Esophagus squamous epithelium (tissue), 5 donors: Measurements from ENCODE around the gene SLAMF7. TPM values are rescaled to one million over a fixed set of nuclear protein-coding genes. Genes with fewer than 3 reads are reported as not detected.

Source experiments
- DNase-seq: peaks from one replicate; lab custom pipeline; 2025; lab: John Stamatoyannopoulos, UW
- H3K27ac ChIP-seq, 4 donors: fragments of 200-600 bp; sonication (generic); one replicate each; pipeline ENCODE4 v1.5.1; 2016 to 2019; ENCODE audit warnings: mild to moderate bottlenecking in 1 of 4
- H3K27me3 ChIP-seq, 4 donors: fragments of 200-600 bp; sonication (generic); 1 replicate in 3 of 4; 2 replicates in 1 of 4; pipeline versions ENCODE4 v1.5.1 to v1.6.0; 2017 to 2021; ENCODE audit warnings: antibody characterized with exemption in 1 of 4
- H3K36me3 ChIP-seq, 3 donors: fragments of 200-600 bp; sonication (generic); one replicate each; pipeline ENCODE4 v1.5.1; 2016 to 2019
- H3K4me1 ChIP-seq, 3 donors: fragments of 200-600 bp; sonication (generic); one replicate each; pipeline ENCODE4 v1.5.1; 2017 to 2019
- H3K4me3 ChIP-seq, 4 donors: fragments of 200-600 bp; sonication (generic); 1 replicate in 3 of 4; 2 replicates in 1 of 4; pipeline ENCODE4 v1.5.1; 2016 to 2019; ENCODE audit warnings: mild to moderate bottlenecking in 2 of 4, moderate library complexity in 1 of 4
- H3K9me3 ChIP-seq, 3 donors: fragments of 200-600 bp; sonication (generic); one replicate each; pipeline ENCODE4 v1.5.1; 2016 to 2019
- POLR2A ChIP-seq, 4 donors: fragments of 450-650 bp; IDR thresholded peaks; one replicate each; pipeline ENCODE4 v1.6.1; 2017; ENCODE audit warnings: antibody characterized with exemption in 4 of 4, mild to moderate bottlenecking in 4 of 4, moderate library complexity in 3 of 4
- WGBS, 2 donors: methylation state at CpG; one replicate each; pipeline ENCODE4 v1.1.5; 2018; 5-methylcytosine and 5-hydroxymethylcytosine counted together
- intact Hi-C: fragments of 100-400 bp; cut with DNase I; formaldehyde crosslinking; loops from one replicate; pipeline ENCODE4 v1.15.0; 2022
- total RNA-seq, 4 donors: library from RNA; depleted of rRNA; stranded (reverse); fragments of >200 nt; gene quantifications; one replicate each; pipeline ENCODE4 v1.1.0, GENCODE V29; 2016
- TF ChIP-seq, protein P1 (sequence below), 6 experiments: fragments of 450-650 bp in 4 of 6; fragments of 200-600 bp in 2 of 6; sonication (generic) in 2 of 6; IDR thresholded peaks; one replicate each; pipeline ENCODE4 v1.5.1; 2016 to 2019; ENCODE audit warnings: antibody characterized with exemption in 6 of 6, mild to moderate bottlenecking in 4 of 6, moderate library complexity in 4 of 6
- donor health status: DM: yes; HTN: yes; CAD: no.

SLAMF7 gene
- total RNA-seq, 4 donors from 2014 or later = 1.8 to 3.2 (median 2.3) TPM

DNA sequence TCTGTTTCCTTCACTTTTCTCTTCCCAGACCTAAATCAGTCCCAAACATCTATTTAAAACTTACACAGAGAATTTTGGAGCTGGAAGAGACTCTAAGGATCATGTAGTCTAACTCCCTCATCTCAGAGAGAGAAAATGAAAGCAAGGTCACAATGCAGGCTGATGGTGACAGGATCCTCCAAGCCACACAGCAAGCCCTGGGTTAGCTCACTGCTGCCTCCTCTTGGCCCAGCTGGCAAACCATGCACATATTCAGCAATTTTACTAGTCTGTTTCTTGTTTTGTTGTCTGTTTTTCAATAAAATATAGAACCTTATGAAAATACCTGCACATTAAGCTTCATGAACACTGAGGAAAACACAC, 29.2 kb downstream of the SLAMF7 start:
- no peaks in the 10 kb centered on the region for H3K27me3 ChIP-seq
- peak overlapping the region in 3 of 4 donors; percentile 23 to 48 (median 29) for H3K4me3 ChIP-seq
- no peaks in the 10 kb centered on the region for H3K9me3 ChIP-seq
- H3K36me3 ChIP-seq = no peaks in the 10 kb centered on the region
- DNase-seq = no peak
- H3K27ac ChIP-seq = peak overlapping the region; percentile 70 to 93 (median 86)
- TF ChIP-seq, protein P1, sequence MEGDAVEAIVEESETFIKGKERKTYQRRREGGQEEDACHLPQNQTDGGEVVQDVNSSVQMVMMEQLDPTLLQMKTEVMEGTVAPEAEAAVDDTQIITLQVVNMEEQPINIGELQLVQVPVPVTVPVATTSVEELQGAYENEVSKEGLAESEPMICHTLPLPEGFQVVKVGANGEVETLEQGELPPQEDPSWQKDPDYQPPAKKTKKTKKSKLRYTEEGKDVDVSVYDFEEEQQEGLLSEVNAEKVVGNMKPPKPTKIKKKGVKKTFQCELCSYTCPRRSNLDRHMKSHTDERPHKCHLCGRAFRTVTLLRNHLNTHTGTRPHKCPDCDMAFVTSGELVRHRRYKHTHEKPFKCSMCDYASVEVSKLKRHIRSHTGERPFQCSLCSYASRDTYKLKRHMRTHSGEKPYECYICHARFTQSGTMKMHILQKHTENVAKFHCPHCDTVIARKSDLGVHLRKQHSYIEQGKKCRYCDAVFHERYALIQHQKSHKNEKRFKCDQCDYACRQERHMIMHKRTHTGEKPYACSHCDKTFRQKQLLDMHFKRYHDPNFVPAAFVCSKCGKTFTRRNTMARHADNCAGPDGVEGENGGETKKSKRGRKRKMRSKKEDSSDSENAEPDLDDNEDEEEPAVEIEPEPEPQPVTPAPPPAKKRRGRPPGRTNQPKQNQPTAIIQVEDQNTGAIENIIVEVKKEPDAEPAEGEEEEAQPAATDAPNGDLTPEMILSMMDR (IDR thresholded peaks at IDR 0.05) = peak; percentile 39 to 92 (median 66)
- TF ChIP-seq POLR2A (IDR thresholded peaks at IDR 0.05) = no peak
- intact Hi-C loops = loop anchor here (5.0 kb wide), 1 partner anchor 41 kb away; no protein-coding TSS in a partner anchor
- peaks cover 5 to 32% (median 21%) of the 10 kb centered on the region in 3 donors for H3K4me1 ChIP-seq

DNA sequence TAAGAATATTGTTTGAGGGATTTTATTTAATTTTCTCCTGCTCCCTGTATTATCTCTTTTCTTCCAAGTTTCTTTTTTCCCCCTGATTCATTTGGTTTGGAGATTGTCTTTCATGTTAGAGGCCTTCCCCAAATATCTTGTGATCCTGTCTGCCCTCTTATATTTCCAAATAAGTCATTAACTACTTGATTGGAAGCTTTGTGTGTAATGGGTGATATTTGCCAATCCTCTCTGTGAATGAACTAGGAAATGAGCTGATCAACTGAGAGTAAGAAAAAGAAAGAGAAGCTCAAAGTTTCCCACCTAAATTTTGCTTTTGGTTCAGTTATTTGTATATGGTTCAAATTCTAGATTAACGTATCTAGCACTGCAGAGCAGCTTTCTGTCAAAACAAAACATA, 33.3 kb downstream of the SLAMF7 start:
- H3K4me1 ChIP-seq = peaks cover 0 to 16% (median 11%) of the 10 kb centered on the region in 3 donors
- intact Hi-C loops = no loop called here
- H3K27ac ChIP-seq = no peak overlapping the region
- H3K4me3 ChIP-seq = no peak overlapping the region
- no peaks in the 10 kb centered on the region for H3K36me3 ChIP-seq
- TF ChIP-seq, protein P1 (IDR thresholded peaks at IDR 0.05) = no peak
- TF ChIP-seq POLR2A (IDR thresholded peaks at IDR 0.05) = no peak
- no peak for DNase-seq
- 58 to 74% methylated on average over 1 of the region's 1 CpG for WGBS, 2 donors
- H3K9me3 ChIP-seq = no peaks in the 10 kb centered on the region
- H3K27me3 ChIP-seq = no peaks in the 10 kb centered on the region

DNA sequence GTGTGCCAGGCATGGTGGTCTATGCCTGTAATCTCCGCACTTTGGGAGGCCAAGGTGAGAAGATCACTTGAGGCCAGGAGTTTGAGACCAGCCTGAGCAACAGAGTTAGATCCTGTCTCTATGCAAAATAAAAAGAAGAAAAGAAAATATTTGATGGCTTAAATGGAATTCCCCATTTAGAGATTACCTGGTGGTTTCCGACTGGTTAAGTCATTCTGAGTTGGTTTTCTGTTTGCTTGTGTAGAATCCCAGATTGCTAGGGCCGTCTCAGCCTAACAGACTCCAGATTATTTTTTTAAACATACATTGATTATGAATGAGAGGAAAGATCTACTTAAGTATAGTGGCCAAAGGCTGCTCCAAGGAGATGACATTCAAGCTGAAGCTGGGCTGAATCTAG, 34.0 kb downstream of the SLAMF7 start:
- H3K4me3 ChIP-seq = no peak overlapping the region
- DNase-seq = no peak
- H3K27ac ChIP-seq = no peak overlapping the region
- TF ChIP-seq, protein P1 (IDR thresholded peaks at IDR 0.05) = no peak
- no peak for TF ChIP-seq POLR2A (IDR thresholded peaks at IDR 0.05)
- intact Hi-C loops = no loop called here
- H3K36me3 ChIP-seq = no peaks in the 10 kb centered on the region
- H3K9me3 ChIP-seq = no peaks in the 10 kb centered on the region
- 60 to 63% methylated on average over 3 of the region's 3 CpGs for WGBS, 2 donors
- H3K4me1 ChIP-seq = peaks cover 0 to 9% (median 4%) of the 10 kb centered on the region in 3 donors
- no peaks in the 10 kb centered on the region for H3K27me3 ChIP-seq

DNA sequence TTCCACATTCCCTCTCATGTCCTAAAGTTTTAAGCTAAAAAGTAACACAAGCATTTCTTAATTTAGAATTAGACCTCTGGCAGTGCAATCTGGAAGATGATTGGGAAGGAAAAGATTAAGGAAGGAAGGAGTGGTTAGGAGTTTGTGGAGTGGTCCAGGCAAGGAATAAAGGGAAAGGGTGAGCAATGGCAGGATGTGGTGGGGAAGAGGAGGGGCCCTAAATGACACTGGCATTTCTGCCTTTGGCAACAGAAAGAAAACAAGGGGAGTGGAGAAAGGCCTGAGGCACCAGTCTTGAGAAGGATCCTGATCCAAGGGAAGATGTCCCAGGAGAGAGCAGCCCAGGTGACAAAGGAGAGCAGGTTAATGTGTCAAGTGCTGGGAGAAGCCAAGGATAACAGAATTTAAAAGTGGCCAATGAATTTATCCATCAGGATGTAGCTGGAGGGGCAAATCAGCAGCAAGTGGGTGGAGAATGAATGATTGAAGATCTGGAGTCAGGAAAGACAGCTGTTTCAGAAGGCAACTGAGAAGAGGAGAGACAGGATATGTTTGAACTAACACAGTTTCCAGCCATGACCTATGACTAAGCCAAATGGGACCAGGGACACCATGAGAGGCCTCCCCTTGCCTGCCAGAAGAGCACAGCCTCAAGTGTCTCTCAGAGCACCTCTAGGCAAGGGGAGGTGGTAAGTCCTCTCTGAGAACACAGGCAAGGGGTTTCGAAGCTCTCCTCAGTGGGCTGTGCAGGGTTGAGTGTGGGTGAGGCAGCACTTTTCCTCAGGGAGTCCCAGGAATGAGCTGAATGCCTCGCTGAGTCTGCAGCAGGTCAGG, 36.1 kb downstream of the SLAMF7 start:
- no peaks in the 10 kb centered on the region for H3K9me3 ChIP-seq
- H3K36me3 ChIP-seq = no peaks in the 10 kb centered on the region
- no peaks in the 10 kb centered on the region for H3K27me3 ChIP-seq
- no peak overlapping the region for H3K4me3 ChIP-seq
- TF ChIP-seq, protein P1 (IDR thresholded peaks at IDR 0.05) = no peak
- TF ChIP-seq POLR2A (IDR thresholded peaks at IDR 0.05) = no peak
- peaks cover 0 to 5% (median 0%) of the 10 kb centered on the region in 3 donors for H3K4me1 ChIP-seq
- intact Hi-C loops = loop anchor here (5.0 kb wide), 1 partner anchor 57 kb away; no protein-coding TSS in a partner anchor
- WGBS, 2 donors = 0 to 33% methylated on average over 1 of the region's 2 CpGs
- DNase-seq = no peak
- no peak overlapping the region for H3K27ac ChIP-seq

DNA sequence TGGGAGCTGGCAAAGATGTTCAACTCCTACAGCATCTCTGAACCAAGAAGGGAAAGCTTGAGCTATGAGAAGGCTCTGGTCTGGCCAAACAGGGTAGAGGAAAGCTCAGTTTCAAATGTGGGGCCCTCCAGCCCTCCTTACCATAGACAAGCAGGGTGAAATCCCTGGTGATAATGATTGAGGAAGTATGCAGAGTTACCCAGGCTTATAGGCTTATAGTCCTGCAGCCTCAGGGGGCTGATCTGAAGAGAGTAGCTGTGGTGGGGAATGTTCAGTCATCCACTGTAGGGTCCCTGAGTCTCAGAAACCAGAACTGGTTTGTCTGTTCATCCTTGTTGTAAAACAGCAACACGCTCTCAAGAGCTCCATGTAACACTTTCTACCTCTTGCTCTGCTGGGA, 37.1 kb downstream of the SLAMF7 start:
- no peaks in the 10 kb centered on the region for H3K36me3 ChIP-seq
- no peak for DNase-seq
- H3K4me3 ChIP-seq = no peak overlapping the region
- no peak for TF ChIP-seq POLR2A (IDR thresholded peaks at IDR 0.05)
- TF ChIP-seq, protein P1 (IDR thresholded peaks at IDR 0.05) = no peak
- H3K9me3 ChIP-seq = no peaks in the 10 kb centered on the region
- 100% methylated on average over 1 of the region's 1 CpG; no CpG with 5 or more reads in 1 of the 2 donors for WGBS, 2 donors
- peaks cover 5 to 16% (median 5%) of the 10 kb centered on the region in 3 donors for H3K4me1 ChIP-seq
- no peaks in the 10 kb centered on the region for H3K27me3 ChIP-seq
- no peak overlapping the region for H3K27ac ChIP-seq
- intact Hi-C loops = loop anchor here (5.0 kb wide), 1 partner anchor 56 kb away; no protein-coding TSS in a partner anchor
